Sigmoid colon (tissue), 3 donors: ENCODE data around the gene FCAMR.

Experiments used
- CTCF ChIP-seq, 4 experiments: fragments of 450-650 bp in 3 of 4; fragments of 200-600 bp in 1 of 4; IDR thresholded peaks; one replicate each; pipeline ENCODE4 v1.5.1; 2016 to 2019; ENCODE audit warnings: antibody characterized with exemption in 4 of 4, mild to moderate bottlenecking in 3 of 4, moderate library complexity in 2 of 4
- POLR2A ChIP-seq, 2 donors: fragments of 450-650 bp; IDR thresholded peaks; one replicate each; pipeline ENCODE4 v1.6.1; 2016; ENCODE audit warnings: antibody characterized with exemption in 2 of 2, mild to moderate bottlenecking in 2 of 2, moderate library complexity in 2 of 2

- TF ChIP-seq CTCF (IDR thresholded peaks at IDR 0.05) = no peak
- no peak for TF ChIP-seq POLR2A (IDR thresholded peaks at IDR 0.05)
Observed at GRCh38 chr1:206916000-206916709, 54.1 kb downstream of the FCAMR start.
